Neural crest cell (in vitro differentiated cells): ENCODE measurements around the gene CYP4F2. TPM values are rescaled to one million over a fixed set of nuclear protein-coding genes. Genes with fewer than 3 reads are reported as not detected.
"Not testable (repeated sequence)": the region's sequence is repeated elsewhere in the genome, so short reads cannot be mapped to it uniquely, and the experiment has no call there.

Source experiments
- DNase-seq: peaks from one replicate; pipeline ENCODE4 v3.0.0; 2021; ENCODE audit warnings: low read depth, mixed read lengths, low spot score
- H3K27ac Mint-ChIP-seq: one replicate; pipeline ENCODE4 v1.8.0; 2021; ENCODE audit warnings: mild to moderate bottlenecking, mixed read lengths; ENCODE audit not compliant: unreplicated experiment
- H3K27me3 Mint-ChIP-seq: 2 replicates; pipeline ENCODE4 v1.8.0; 2021; ENCODE audit warnings: low read depth, mild to moderate bottlenecking, mixed read lengths
- H3K36me3 Mint-ChIP-seq: 2 replicates; pipeline ENCODE4 v1.8.0; 2021; ENCODE audit warnings: low read depth, mild to moderate bottlenecking, mixed read lengths
- H3K4me1 Mint-ChIP-seq: 2 replicates; pipeline ENCODE4 v1.8.0; 2021; ENCODE audit warnings: mixed read lengths
- H3K4me3 Mint-ChIP-seq: one replicate; pipeline ENCODE4 v1.8.0; 2021; ENCODE audit warnings: mild to moderate bottlenecking, mixed read lengths
- H3K9me3 Mint-ChIP-seq: 2 replicates; pipeline ENCODE4 v1.8.0; 2021; ENCODE audit warnings: mixed read lengths
- CTCF ChIP-seq: fragments of 200-600 bp; sonication (generic); conservative IDR thresholded peaks from 2 replicates; pipeline ENCODE4 v1.5.0; 2021; ENCODE audit warnings: antibody characterized with exemption, mild to moderate bottlenecking
- total RNA-seq: library from RNA; stranded (reverse); gene quantifications from 2 replicates; pipeline ENCODE4 v1.2.1, GENCODE V29; 2021

CYP4F2 gene
- total RNA-seq, 1 donor from 2014 or later: not detected

GRCh38 chr19:15862444-15862843, 35.4 kb downstream of the CYP4F2 start:
- no peaks in the 10 kb centered on the region for H3K4me1 Mint-ChIP-seq
- no peaks in the 10 kb centered on the region for H3K27me3 Mint-ChIP-seq
- no peak for DNase-seq
- H3K9me3 Mint-ChIP-seq: peaks cover 6% of the 10 kb centered on the region
- no peak overlapping the region for H3K4me3 Mint-ChIP-seq
- TF ChIP-seq CTCF: no peak
- H3K27ac Mint-ChIP-seq: no peak overlapping the region
- H3K36me3 Mint-ChIP-seq: no peaks in the 10 kb centered on the region

- TF ChIP-seq CTCF: no peak
- Mint-ChIP-seq H3K27ac (no peak overlapping the region), H3K9me3 (peaks cover 9% of the 10 kb centered on the region), H3K4me3 (no peak overlapping the region), H3K27me3 (no peaks in the 10 kb centered on the region), H3K36me3 (no peaks in the 10 kb centered on the region), H3K4me1 (no peaks in the 10 kb centered on the region)
- no peak for DNase-seq
These were observed 37.4 kb downstream of the CYP4F2 start for GRCh38 chr19:15860522-15860921.

GRCh38 chr19:15859187-15859586, 38.7 kb downstream of the CYP4F2 start:
- Mint-ChIP-seq H3K4me3 (no peak overlapping the region), H3K4me1 (no peaks in the 10 kb centered on the region), H3K36me3 (no peaks in the 10 kb centered on the region), H3K27ac (no peak overlapping the region), H3K27me3 (no peaks in the 10 kb centered on the region), H3K9me3 (peaks cover 12% of the 10 kb centered on the region)
- no peak for DNase-seq
- TF ChIP-seq CTCF: no peak

- peaks cover 11% of the 10 kb centered on the region for H3K36me3 Mint-ChIP-seq
- no peak for TF ChIP-seq CTCF
- H3K27ac Mint-ChIP-seq: no peak overlapping the region
- no peaks in the 10 kb centered on the region for H3K27me3 Mint-ChIP-seq
- no peak overlapping the region for H3K4me3 Mint-ChIP-seq
- DNase-seq: no peak
- H3K4me1 Mint-ChIP-seq: no peaks in the 10 kb centered on the region
- peaks cover 21% of the 10 kb centered on the region for H3K9me3 Mint-ChIP-seq
These were observed 47.5 kb downstream of the CYP4F2 start for GRCh38 chr19:15850385-15850784.

GRCh38 chr19:15846923-15847322, 51.0 kb downstream of the CYP4F2 start:
- H3K9me3 Mint-ChIP-seq: peaks cover 28% of the 10 kb centered on the region
- no peaks in the 10 kb centered on the region for H3K27me3 Mint-ChIP-seq

GRCh38 chr19:15843894-15844222, 54.0 kb downstream of the CYP4F2 start:
- Mint-ChIP-seq H3K9me3 (peaks cover 26% of the 10 kb centered on the region), H3K36me3 (peaks cover 21% of the 10 kb centered on the region)
- H3K4me3 Mint-ChIP-seq, H3K27ac Mint-ChIP-seq, H3K4me1 Mint-ChIP-seq, H3K27me3 Mint-ChIP-seq, DNase-seq: not testable (repeated sequence)

More at GRCh38 chr19:15846923-15847322, 51.0 kb downstream of the CYP4F2 start:
- Mint-ChIP-seq H3K36me3 (peaks cover 21% of the 10 kb centered on the region), H3K4me1 (no peaks in the 10 kb centered on the region), H3K27ac (no peak overlapping the region), H3K4me3 (no peak overlapping the region)
- no peak for DNase-seq
- TF ChIP-seq CTCF: no peak
